GM10248 (cell line): ENCODE measurements around the gene RAB22A.
"Not testable (repeated sequence)": the region's sequence is repeated elsewhere in the genome, so short reads cannot be mapped to it uniquely, and the experiment has no call there.

Experiments
- CTCF ChIA-PET: fragments of 300-600 bp; sonication (Branson Sonifier 250); formaldehyde crosslinking; extraction: SDS; loops from one replicate; lab custom pipeline; 2021; ENCODE audit warnings: antibody characterized with exemption; lab: Yijun Ruan, JAX
- POLR2A ChIA-PET: fragments of 350-650 bp; sonication (Branson Sonifier 250); formaldehyde crosslinking; extraction: SDS; loops from one replicate; lab custom pipeline; 2020; ENCODE audit warnings: antibody characterized with exemption; lab: Yijun Ruan, JAX
- DNase-seq: peaks from one replicate; pipeline ENCODE4 v3.0.0; 2012; ENCODE audit errors: extremely low spot score
- CTCF ChIP-seq: IDR thresholded peaks from 2 replicates; pipeline ENCODE4 v1.5.1; 2012; ENCODE audit warnings: mild to moderate bottlenecking, low read depth; ENCODE audit errors: extremely low read depth, missing control alignments, control extremely low read depth

The RAB22A gene

GRCh38 chr20:58406422-58407001, 97.0 kb downstream of the RAB22A start:
- ChIA-PET CTCF (interaction anchor here (1.0 to 1.8 kb wide), 3 partner anchors 10 to 13 kb away, joined by 3 to 5 read pairs (median 3); no protein-coding TSS in a partner anchor), POLR2A (interaction anchor here (2.7 kb wide), 1 partner anchor 18 kb away, joined by 6 read pairs; the partner anchor contains the start of gene VAPB)
- no peak for TF ChIP-seq CTCF
- no peak for DNase-seq

GRCh38 chr20:58407201-58407873, 97.8 kb downstream of the RAB22A start:
- ChIA-PET CTCF (interaction anchor here (0.9 to 1.0 kb wide), 2 partner anchors 14 to 18 kb away, joined by 3 read pairs; partner anchors contain the start of gene VAPB), POLR2A (no interaction called here)
- no peak for DNase-seq
- no peak for TF ChIP-seq CTCF

- peak; percentile 40 for DNase-seq
- no peak for TF ChIP-seq CTCF
- ChIA-PET CTCF (interaction anchor here (0.9 to 1.1 kb wide), 3 partner anchors 19 to 34 kb away, joined by 3 read pairs; partner anchors contain the start of gene VAPB), POLR2A (no interaction called here)
Observed at GRCh38 chr20:58407966-58408557, 98.5 kb downstream of the RAB22A start.

DNA sequence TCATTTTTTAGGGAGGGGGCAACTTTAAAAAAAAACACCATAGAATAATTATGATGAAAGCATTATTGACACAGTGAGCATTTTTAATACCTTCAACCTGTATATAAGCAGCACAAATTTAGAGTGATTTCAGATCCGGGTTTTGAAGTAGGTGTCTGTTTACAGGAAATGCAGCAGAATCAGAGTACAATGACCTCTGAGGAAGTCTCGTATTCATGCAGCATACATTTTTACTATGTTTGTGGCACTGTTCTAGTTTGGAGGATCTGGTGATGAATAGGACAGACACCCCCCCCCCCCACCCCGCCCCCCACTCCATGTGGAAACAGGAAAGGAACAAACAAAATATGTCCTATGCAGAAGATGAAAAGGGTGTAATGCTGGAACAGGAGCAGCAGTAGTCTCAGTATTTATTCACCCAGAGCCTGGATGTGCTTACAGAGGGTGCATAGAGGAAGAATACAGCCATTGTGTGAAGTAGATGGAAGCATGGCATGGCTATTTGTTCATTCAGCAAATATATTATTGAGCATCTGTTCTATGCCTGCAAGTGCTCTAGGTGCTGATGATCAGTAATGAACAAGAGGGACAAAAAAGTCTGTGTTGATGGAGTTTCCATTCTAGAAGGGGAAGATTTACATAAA, 99.2 kb downstream of the RAB22A start:
- CTCF ChIA-PET: interaction anchor here (1.0 to 1.1 kb wide), 2 partner anchors 25 to 34 kb away, joined by 3 read pairs; no protein-coding TSS in a partner anchor
- DNase-seq: peak; percentile 33
- TF ChIP-seq CTCF: no peak
- POLR2A ChIA-PET: no interaction called here

DNA sequence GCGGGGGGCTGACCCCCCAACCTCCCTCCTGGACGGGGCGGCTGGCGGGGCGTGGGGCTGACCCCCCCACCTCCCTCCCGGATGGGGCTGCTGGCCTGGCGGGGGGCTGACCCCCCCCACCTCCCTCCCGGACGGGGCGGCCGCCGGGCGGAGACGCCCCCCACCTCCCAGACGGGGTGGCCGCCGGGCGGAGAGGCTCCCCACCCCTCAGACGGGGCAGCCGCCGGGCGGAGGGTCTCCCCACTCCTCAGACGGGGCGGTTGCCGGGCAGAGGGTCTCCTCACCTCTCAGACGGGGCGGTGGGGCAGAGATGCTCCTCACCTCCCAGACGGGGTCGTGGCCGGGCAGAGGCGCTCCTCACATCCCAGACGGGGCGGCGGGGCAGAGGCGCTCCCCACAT, 104.7 kb downstream of the RAB22A start:
- POLR2A ChIA-PET, DNase-seq, CTCF ChIA-PET: not testable (repeated sequence)

- CTCF ChIA-PET, DNase-seq, POLR2A ChIA-PET: not testable (repeated sequence)
Observed at GRCh38 chr20:58414786-58415185, 105.3 kb downstream of the RAB22A start.

- DNase-seq: no peak
- POLR2A ChIA-PET: no interaction called here
- CTCF ChIA-PET: no interaction called here
- no peak for TF ChIP-seq CTCF
Observed at GRCh38 chr20:58416057-58416456, 106.5 kb downstream of the RAB22A start.
